ENCODE measurements around the gene CEP104.

CEP104 gene

DNA sequence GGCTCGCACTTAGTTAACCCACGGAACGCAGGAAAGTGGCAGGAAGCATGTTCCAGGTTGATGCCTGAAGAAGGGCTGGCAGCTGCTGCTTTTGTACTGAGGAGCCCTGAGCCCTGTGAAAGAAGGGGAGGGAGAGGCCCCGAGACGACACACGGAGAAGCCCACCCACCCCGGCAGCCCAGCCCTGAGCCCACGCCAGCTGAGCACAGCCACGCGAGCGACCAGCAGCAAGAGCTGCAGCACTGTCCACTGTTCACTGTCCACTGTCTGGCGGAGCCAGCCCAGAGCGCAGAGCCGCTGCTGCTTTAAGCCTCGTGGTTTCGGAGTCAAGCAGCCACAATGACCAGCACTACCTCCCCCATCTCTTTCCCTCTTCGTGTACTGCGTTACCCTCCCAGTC is 66.1 kb downstream of the CEP104 start:
- no peak for DNase-seq

DNA sequence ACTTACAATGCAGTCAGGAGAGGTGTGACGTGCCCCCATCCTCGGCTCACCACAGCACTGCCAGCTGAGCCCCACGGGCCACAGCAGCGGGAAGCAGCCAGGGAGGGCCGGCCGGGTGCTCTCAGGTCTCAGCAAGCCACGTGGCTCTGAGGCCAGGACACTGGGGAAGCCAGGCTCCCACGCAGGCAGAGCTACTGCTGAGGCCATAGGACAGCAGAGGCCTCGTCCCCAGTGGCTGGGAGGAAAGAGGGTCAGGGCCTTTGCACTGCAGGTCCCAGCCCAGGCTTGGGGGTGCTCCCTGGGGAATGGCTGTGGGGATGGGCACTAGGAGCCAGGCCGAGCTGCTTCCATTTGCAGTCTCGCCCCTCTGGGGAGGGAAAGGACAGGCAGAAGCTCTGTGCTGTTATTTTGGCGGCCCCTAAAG is 66.5 kb downstream of the CEP104 start:
- no peak for DNase-seq

DNA sequence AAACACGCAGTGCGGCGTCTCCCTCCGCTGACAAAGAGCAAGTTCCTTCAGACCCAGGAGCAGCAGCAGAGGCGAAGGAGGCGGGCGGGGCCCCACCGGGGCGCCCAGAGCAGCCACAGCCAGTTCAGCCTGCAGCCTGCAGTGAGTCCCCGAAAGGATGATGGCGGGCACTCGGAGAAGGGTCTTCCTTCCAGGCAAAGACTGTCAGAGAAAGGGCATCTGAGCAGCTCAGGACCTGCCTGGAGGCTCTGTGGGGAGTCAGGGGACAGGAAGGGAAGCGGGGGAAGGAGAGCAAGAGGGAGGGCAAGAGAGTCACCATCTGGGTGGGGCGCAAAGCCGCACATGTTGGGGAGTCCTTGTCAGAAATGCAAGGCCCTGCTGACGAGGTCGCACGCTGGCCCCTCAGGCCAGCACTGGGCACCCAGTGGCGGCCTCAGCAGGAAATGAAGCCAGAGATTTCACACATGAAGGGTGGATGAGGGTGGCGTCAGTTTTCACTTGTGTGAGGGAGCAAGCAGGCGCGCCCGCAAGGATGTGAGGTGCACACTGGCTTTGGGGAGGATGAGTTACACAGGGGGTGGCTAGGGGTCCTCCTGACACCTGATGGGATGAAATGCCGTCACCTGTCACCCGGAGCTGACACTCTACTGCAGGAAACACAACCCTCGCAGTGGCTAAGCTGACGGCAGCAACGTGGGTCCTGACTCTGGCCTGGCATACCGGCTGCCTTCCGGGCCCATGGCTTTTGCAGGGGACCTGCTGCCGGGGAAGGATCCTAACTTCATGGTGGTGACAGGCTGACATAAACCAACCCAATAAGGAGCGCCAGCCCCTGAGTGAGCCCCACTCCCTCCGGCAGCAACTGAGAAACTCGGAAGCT is 67.3 kb downstream of the CEP104 start:
- no peak for DNase-seq

DNA sequence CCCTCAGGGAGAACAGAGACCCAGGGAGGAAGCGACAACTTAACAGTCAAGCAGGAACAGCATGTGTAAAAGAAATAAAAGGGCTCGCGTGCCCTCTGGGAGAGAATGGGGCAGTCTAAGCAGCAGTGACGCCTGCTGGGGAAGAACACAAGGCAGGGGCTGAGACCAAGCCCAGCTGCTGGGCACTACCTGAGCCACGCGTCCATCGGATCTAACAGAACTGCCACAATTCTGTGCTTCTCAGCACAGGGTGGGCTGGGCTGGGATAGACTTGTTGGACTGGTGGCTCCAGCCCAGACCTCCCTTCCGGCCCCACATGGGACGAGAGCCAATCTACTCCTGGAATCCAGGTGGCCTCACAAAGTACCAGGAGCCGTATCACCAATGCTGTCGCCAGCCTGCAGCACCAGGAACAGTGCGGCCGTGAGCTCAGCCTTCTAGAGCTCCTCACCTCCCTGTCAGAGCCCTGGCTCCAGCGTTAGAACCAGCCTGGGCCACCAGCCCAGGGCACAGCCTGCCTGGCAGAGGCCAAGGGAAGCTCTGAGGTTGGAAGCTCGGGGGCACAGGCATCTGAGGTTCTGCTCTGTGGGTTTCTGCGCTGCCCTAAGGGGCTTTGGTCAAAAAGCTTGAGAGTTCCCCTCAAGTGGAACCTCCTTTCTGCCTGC is 68.1 kb downstream of the CEP104 start:
- no peak for DNase-seq

DNA sequence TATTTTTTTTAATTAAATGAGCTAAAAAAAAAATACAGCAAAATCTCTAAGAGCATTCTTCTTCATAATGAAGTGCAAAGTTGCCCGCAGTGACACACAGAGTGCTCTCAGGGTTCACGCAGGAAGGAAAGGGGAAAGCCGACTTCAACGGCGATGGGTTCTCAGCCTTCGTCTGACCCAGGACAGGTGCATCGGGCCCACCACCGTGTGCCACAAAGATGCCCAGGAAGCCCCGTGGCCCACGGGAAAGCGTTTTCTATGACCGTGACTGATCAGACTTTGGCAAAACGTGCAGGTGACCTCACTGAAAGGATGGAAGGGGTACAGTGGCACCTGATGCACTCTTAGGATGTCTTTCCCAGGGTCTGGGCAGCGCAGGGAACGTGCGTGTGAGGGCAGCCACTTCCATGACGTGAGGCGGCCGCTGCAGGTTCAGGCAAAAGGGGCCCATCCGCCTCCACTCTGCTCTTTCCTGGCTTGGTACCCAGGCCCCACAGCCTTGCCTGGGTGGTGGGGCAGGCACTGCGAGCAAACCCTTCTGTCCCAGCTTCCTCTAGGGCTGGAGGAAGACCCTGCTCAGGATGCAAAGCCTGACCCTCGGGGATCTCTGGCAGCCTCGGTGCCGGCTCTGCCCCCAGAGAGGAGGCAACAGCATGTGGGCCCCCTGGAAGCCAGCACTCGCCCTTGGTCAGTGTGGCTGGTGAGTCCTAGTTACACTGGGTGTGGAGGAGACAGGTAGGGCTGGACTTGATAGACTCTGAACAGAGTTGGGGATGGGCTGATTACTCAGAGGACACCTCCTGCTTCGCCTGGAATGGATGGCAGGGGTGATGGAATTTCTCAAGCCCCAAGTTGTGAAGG is 69.0 kb downstream of the CEP104 start:
- DNase-seq: no peak

DNA sequence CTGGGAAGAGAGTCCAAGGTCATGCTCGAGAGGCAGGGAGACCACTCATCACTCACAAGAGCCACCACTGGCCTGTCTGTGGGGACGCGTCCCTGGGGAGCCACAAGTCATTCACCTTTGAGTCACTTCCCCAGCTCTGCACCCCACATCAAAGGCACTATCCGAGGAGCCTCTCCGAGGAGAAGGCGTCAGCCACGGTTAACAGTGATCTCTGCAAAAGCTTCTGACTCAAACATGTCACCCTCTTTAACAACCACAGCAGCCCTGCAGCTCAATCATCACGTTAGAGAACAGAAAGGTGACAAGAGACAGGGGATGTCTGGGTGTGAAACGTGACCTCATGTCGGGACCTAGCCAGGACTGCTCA is 69.7 kb downstream of the CEP104 start:
- DNase-seq: no peak

DNA sequence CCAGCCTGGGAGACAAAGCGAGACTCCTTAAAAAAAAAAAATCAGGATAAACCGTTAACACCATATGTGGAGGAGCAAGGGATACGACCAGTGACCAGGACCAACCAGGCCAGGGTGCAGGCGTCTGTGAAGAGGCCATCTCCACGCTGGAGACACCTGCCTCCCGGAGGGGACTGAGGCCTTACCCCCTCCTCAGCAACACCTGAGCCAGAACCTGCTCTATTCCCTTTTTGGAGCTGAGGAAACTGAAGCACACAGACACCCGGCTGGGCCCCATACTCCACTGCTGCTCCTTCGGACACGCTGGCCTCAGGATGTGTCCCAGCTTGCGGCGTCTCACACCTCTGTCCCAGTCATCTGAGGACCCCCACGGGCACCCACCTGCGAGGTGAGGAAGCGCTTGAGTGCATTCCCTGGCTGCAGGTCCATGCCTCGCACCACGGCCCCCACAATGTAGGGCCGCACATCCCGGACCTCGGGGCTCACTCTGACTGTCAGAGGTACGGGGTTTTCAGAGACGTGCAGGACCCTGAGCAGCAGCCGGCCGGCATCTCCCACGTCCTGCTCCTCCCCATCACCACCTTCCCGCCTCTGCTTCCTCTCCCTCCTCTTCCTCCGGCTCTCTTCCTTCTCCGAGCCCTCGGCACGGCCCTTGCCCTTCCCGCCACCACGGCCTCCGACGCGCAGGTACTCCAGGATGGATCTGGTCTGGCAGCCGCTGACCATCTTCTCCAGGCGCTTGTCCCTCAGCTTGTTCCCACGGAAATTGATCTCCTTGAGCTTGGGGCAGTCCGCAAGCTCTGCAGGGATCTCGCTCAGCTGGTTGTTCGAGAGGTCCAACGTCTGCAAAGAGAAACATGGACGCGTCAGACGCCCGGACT is 70.3 kb downstream of the CEP104 start:
- DNase-seq: no peak

DNA sequence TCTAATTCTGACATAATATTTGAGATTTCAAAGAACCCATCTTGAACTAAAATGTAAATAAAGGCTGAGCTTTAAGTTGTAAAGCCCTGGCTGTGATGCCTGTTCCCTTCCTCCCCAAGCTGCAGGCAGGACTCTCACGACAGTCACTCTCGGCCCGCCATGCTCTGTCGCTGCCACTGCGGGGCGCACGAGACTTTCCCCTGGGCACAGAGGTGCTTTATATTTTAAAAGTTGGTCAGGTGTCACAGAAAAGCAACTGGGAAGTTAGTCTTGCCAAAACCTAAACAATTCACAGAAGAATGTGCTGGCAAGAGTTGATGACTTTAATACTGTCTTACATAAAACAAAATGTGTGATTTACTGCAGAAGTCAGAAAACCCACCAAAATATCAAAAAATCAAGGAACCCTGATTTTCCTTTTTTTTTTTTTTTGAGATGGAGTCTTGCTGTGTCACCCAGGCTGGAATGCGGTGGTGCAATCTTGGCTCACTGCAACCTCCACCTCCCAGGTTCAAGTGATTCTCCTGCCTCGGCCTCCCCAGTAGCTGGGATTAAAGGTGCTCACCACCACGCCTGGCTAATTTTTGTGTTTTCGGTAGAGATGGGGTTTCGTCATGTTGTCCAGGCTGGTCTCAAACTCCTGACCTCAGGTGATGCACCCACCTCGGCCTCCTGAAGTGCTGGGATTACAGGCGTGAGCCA is 71.4 kb downstream of the CEP104 start:
- DNase-seq: no peak

DNA sequence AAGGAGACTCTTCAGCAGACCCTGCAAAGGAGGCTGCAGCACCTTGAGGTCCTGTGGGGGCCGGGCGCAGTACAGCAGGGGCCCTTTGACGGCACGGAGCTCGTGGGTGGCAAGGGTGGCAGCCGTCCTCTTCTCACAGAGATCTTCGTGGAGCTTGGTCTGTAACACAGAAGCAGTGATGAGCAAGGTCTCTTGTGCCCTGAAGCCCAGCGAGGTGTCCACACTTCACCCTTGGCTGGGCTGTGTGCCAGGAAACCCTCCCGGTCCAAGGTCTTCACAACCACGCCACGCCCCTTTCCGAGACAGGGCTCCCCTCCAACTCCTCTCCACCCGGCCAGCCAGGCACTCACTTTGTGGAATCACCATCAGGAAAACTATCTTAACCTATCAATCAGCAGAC is 72.0 kb downstream of the CEP104 start:
- no peak for DNase-seq

DNA sequence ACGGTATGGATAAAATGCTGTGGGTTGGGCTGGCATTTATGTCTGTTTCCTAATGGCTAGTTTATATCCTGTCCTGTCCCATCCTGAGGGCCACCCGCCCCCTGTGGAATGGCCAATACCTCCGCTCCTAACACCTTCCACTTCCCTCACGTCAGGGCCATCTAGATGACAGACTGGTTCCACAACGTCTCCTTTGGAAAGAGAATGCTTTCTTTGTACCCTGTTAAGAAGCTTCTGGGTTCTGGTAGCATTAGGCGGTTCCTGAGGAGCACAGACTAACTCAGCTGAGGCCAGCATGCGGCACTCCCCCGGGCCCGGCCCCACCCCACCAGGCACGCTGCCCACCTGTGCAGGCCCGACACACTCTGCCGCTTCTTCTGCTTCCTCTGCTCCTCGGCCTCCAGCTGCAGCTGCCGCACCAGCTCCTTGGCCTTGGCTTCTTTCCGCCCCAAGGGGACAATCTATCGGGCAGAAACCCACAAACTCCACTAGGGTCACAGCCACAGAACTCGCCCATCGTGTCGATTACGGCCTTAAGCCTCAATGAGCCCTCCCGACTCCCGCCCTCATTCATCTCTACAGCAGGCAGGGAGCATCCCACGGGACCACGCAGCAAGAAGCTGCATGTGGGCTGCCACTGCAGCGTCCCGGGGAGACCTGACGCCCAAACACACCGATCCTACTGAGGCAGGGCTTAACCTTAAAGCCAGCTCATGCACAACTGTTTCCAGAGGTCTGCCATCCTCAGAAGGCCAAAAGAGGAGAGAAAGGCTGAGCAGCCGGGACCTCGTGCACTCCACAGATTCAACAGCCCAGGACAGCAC is 73.1 kb downstream of the CEP104 start:
- no peak for DNase-seq

DNA sequence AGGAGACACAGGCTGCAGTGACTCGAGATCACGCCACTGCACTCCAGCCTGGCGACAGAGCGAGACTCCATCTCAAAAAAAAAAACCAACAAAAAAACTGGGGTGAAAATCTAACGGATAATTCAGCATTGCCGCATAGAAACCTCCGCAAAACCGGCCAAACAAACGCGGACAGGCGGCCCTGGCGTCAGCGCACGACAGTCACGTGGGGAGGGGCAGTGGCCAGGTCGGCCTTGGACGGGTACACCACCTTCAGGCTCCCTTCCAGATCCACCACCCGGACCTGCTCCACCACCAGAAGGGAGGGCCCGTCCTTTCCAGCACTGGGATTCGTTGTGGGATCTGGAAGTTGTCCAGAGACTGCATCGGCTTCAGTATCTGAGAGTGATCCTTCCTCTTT is 76.1 kb downstream of the CEP104 start:
- DNase-seq: no peak

DNA sequence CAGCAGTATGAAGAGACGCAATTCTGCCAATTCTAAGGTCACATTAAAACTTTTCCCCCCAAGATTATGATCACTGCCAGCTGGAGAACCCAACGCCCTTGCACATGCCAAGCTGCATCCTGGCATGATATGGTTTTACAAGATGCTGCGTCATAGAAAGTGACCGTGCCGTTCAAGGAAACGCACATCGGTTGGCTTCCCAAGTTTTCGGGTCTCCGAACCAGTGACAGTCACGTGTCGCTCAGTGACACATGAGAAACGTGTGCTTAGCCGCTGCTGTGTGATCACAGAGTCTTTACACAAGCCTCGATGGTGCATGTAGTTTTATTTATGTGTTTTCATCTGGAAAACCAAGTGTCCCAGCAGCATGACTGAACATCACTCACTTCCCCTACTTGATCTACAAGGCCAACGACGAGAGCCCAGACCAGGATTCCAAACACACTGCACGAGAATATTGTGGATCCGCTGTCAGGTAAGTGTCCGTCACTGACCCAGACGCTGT is 77.0 kb downstream of the CEP104 start:
- DNase-seq: no peak

DNA sequence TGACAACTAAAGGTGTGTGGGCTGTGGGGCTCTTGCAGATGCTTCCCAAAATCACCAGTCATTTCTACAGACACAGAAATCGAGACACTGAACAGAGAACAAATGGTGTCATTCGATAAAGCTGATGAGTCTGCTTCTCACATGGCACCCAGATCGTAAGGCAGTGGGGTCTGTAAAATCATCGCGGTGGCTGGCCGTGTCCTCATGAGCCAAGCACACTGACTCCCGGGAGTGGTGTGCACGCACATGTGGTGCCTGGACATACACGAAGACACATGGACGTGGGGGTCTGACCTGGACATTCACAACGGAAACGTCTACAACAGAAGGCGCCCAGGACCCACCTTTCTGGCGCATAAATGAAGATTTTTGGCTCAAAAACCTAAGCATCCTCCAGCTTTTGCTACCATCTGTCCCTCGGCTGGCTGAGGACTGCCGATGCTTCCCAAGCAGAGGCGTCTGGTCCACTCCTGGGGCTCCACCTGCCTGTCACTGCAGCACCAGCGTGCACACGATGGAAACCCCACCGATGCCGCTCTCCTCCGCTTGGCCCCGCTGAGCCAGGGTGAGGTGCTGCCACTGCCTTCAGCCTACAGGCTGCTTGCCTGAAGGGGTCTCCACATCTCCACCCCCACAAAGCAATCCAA is 77.6 kb downstream of the CEP104 start:
- DNase-seq: no peak

DNA sequence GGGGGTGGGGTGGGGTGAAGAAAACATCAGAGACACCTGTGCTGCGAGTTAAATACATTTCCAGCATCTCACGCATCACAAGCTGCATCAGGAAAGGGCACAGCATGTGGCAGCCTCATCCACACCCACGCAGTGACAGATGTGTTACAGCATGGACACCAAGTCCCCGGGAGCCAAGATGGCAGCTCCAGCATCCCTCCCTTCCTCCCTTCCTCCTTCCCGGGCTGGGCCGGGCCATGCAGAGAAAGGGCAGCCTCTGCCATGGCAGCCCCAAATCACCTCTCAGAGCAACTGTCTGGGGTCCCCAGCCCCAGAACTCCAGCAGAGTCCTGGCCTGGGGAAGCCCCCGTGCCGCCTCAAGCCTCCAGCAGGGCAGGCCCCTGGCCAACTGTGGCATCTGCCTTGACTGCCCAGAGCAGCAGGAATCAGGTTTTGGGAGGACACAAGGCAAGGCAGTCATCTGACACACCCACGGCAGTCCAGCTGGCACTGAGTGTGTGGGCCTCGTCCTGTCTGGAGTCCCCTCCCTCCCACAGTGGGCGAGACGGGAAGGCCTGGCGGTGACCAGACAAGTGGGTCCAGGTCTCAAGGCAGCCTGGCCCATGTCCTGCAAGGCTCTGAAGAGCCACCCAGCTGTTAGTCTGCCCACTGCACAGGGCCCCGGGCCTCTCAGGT is 78.3 kb downstream of the CEP104 start:
- DNase-seq: no peak

DNA sequence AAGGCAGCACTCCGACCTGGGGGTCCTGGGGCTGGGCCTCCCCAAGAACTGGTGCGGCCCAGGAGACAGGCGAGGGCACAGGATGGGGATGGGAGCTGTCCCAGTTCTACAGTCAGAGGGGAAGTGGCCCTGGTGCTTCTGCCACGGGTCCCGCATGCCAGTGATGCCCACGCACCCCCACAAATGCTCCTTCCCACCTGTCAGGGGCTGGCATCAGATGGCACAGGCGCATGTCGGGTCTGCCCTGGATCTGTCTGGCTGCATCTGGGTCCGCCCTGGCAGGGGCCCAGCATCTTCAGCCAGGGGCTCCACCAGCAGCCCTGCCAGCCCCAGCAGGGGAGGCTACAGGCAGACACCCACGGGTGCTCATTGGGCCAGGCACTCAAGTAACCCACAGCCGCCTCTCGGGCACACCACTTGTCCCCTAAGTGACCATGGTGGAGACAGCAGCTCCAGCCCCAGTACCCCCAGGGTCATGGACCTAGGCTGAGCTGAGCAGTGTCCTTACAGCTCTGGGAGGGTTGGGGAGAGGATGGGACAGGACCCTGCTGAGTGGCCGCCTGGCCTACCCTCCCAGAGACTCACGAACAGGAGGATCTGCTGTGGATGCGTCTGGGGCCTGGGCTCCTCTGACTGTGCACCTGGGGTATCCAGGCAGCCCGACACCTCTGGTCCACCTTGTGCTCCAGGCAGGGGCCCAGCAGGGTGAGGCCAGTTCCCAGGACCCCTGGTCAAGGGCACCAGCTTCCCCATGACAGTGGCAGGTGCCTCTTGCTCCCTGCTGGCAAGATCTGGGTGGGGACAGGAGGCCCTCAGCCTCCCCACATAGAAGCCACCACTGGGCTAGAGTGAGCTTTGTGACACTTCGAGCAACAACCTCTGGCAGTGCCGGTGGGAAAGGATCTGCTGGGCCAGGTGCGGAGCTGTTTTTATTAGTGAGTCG is 79.1 kb downstream of the CEP104 start:
- DNase-seq: no peak

DNA sequence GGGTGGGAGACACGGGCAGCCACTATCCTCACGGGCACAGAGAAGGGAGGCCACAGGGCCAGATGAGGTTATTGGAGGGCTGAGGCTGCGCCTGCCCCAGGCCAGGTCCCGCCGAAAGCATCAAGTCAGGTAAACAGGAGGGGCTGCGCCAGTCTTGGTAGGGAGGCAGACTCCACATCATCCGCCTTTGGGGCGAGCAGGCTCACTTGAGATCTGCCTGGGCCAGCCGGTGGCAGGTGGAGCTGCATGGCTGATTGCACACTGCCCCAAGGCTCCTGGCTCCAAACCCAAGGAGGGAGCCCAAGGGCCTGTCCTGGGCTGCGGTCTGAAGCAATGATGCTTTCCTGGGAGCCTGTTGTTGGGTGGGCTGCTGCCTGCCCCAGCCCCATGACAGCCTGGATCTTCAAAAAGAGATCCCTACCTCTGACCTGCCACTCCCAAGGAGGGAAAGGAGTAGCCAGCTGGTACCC is 79.9 kb downstream of the CEP104 start:
- DNase-seq: no peak

DNA sequence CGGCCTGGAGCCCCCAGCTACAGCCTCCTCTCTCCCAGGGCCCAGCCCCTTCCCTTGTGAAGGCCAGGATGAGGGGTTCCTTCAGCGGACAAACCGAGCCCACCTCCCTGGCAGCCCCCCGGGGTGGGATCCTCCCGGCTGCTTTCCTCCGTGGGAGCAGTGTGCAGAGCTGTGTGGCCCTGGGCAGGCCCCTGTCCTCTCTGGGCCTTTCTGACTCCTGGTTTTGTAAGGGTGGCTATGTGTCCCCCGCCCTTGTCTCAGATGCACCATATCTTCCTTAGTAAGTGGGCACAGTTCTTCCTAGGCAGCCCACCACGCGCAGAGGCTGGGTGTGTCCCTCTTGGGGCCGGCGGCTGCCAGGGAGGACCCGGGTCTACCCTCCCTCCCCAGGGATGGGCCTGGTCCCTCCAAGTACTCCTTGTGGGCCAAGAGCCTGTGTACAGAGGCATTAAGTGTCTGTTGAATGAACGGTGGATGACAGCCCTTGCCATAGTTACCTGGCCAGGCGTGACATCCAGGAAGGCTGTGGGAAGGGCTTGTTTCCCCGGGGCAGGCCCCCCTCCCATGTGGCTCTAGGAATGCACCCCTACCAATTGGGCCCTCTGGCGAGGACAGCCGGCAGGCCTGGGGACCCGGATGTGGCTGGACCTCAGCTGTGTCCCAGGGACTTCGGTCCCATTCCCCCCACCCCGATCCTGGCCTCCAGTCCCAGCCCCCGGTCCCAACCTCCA is 80.6 kb downstream of the CEP104 start:
- no peak for DNase-seq
